Right renal cortex interstitium (tissue), 3 donors: ENCODE measurements around the gene ANKRD11. TPM values are rescaled to one million over a fixed set of nuclear protein-coding genes. Genes with fewer than 3 reads are reported as not detected.
"Not testable (repeated sequence)": the region's sequence is repeated elsewhere in the genome, so short reads cannot be mapped to it uniquely, and the experiment has no call there.

Experiments used
- DNase-seq, 3 donors: peaks; one replicate each; pipeline ENCODE4 v3.0.0-alpha.2; 2013; ENCODE audit warnings: low read depth in 3 of 3, low spot score in 2 of 3
- polyA plus RNA-seq, 3 donors: library from polyadenylated mRNA; unstranded; fragments of 120-200 nt; gene quantifications; one replicate each; pipeline ENCODE4 v1.2.1, GENCODE V29; 2013; ENCODE audit not compliant: insufficient read length in 3 of 3

ANKRD11 gene
- polyA plus RNA-seq, 3 donors, result 84.3 to 86.5 (median 86.3) TPM

DNA sequence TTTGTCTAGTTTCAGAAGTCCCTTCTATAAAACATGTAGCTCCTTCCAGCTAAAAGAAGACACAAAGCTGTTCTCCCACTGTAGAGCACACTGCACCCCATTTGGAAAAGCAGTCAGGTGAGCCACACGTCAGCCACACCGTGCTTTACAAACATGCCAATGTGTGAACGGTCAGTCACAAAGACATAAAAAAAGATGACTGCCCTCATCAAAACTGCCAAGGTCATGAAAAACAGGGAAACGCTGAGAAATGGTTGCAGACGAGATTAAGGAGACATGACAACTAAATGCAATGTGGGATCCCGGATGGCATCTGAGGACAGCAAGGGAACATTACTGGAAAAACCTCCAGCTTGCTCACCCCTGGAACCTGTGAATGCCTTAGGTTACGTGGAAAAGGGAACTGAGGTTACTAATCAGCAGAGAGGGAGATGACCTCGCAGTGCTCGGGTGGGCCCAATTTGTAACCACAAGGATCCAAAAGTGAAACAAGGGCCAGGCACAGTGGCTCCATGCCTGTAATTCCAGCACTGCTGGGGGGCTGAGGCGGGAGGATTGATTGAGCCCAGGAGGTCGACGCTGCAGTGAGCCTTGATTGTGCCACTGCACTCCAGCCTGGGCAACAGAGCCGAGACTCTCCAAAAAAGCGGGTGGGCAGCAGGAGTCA is 8.1 kb downstream of the ANKRD11 start:
- no peak for DNase-seq

DNA sequence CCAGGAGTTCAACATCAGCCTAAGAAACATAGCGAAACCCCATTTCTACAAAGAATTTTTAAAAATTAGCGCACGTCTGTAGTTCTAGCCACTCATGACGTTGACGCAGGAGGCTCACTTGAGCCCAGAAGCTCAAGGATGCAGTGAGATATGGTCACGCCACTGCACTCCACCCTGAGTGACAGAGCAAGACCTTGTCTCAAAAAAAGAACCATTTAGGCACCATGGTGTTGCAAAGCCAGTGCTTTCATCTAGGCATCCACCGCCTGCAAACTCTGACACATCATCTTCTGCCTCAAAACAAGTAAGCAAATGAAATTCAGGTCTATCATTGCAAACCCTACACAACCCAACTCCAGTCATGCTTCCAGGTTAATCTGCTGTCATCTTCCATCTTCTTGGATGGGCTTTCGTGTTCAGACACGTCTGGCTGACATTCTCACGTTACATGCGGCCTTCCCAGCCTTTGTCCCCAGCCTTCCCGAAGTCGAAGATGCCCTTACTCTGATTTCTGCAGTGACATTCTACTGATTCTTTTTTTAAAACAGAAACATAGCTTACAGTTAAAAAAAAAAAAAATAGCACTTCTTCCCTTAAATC is 8.9 kb downstream of the ANKRD11 start:
- DNase-seq, result no peak

- no peak for DNase-seq
Observed at GRCh38 chr16:89478576-89479221, 11.7 kb downstream of the ANKRD11 start.

DNA sequence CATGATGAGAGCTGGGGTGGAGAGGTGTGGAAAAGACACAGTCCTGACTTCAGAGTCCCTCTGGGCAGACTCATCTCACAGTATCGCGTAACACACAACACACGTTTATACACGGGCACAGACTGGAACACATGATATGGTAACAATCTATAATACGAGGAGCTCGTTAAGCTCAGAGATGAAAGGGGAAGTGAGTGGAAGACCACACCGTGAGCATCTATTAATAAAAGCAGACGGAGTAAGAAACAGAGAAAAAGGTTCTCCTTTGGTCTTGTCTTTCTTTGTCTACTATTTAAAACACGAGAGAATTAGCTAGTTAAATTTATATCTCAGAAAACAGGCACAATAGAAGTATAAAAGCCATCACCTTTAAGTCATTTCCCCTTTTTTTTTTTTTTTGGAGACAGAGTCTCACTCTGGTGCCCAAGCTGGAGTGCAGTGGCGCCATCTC is 13.5 kb downstream of the ANKRD11 start:
- DNase-seq, result no peak

GRCh38 chr16:89476379-89476778 is 14.0 kb downstream of the ANKRD11 start:
- DNase-seq, result no peak

GRCh38 chr16:89475144-89475543 is 15.2 kb downstream of the ANKRD11 start:
- no peak for DNase-seq

DNA sequence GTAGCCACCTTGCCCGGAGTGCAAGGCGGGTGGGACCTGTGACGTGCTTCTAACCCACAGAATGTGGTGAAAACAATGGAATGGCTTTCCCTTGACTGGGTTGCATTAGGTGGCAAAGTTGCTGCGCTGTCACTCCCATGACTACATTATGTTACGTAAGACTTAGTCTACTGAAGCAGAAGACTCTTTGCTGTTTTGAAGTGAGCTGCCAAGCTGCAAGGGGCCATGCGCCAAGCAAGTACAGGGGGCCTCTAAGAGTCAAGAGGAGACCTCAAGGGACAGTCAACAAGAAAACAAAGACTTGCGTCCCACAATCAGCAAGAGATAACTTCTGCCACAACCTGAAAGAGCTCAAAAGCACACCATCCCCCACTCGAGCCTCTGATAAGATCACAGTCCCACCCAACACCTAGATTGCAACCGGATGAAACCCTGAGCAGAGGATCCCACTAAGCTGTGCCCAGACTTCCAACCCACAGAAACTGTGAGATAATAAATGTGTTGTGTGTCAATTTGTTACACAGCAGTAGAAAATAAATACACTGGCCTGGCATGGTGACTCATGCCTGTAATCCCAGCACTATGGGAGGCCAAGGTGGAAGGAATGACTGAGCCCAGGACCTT is 16.5 kb downstream of the ANKRD11 start:
- no peak for DNase-seq

- DNase-seq, result no peak
Observed at GRCh38 chr16:89473136-89473712, 17.1 kb downstream of the ANKRD11 start.

DNA sequence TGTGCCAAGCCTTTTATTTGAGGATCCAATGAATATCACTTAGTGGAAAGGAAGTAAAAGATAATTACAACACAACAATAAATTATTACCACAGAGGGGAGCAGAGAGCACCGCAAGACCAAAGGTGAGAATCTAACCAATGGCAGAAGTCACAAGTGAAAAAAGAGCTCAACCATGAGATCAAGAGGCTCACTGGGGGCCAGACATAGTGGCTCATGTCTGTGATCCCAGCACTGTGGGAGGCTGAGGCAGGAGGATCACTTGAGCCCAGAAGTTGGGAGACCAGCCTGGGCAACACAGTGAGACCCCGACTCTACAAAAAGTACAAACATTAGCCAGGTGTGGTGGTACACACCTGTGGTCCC is 17.7 kb downstream of the ANKRD11 start:
- no peak for DNase-seq

GRCh38 chr16:89467382-89467781 is 23.0 kb downstream of the ANKRD11 start:
- DNase-seq, result no peak

DNA sequence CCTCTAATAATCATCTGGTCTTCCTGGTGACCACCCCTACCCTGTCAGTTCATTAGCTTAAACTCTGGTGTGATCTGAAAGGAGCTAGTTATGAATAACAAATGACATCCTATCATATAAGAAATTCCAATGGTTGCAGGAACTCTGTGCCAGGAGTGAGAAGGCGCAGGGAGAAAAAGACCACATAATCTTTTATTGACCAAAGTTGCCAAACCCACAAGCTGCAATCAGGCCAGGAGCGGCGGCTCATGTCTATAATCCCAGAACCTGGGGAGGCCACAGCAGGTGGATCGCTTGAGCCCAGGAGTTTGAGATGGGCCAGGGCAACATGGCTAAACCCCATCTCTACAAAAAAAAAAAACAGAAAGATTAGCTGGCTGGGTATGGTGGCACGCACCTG is 23.4 kb downstream of the ANKRD11 start:
- no peak for DNase-seq

GRCh38 chr16:89463312-89463711 is 27.0 kb downstream of the ANKRD11 start:
- DNase-seq, result not testable (repeated sequence)

GRCh38 chr16:89462639-89463038 is 27.7 kb downstream of the ANKRD11 start:
- DNase-seq, result not testable (repeated sequence)

DNA sequence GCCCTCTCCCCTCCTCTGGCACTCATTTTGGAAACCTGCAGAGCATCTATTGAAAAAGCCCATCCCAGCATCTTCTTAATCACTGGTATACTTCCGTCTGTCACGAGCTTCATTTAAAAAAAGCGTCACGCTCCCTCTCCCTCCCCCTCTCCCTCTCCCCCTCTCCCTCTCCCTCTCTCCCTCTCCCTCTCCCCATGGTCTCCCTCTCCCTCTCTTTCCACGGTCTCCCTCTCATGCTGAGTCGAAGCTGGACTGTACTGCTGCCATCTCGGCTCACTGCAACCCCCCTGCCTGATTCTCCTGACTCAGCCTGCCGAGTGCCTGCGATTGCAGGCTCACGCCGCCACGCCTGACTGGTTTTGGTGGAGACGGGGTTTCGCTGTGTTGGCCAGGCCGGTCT is 28.5 kb downstream of the ANKRD11 start:
- DNase-seq, result not testable (repeated sequence)

DNA sequence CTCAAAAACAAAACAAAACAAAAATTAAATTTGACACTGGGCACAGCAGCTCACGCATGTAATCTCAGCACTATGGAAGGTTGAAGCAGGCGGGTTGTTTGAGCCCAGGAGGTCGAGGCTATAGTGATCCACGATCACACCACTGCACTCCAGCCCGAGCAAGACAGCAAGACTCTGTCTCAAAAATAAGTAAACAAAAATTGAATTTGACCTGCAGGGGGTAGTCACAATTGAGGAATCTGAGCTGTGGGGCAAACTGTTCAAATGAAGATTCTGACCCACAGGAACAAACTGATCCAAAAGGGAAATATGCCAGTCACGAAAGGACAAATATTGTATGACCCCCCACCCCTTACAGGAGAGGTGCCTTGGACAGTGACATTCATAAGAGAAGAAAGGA is 29.8 kb downstream of the ANKRD11 start:
- no peak for DNase-seq

GRCh38 chr16:89458967-89459366 is 31.4 kb downstream of the ANKRD11 start:
- DNase-seq, result no peak

DNA sequence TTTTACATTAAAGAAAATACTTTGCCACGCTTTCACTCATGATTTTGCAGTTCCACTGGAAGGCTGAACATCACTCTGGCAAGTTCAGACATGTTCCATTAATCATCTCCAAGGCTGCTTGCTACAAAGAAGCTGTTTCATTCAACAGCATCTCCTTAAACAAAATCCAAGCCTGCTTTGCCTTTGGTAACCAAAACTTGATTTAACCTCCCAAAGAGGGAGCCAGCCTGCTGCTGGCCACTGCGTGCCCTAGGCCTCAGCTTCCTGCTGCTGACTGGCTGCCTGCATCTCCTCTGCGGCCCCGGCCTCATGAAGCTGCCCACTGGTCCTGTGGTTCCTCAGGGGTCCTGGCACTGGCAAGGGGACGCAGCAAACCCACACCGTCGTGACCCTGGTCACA is 31.8 kb downstream of the ANKRD11 start:
- DNase-seq, result no peak

GRCh38 chr16:89456419-89456959 is 33.9 kb downstream of the ANKRD11 start:
- DNase-seq, result no peak

DNA sequence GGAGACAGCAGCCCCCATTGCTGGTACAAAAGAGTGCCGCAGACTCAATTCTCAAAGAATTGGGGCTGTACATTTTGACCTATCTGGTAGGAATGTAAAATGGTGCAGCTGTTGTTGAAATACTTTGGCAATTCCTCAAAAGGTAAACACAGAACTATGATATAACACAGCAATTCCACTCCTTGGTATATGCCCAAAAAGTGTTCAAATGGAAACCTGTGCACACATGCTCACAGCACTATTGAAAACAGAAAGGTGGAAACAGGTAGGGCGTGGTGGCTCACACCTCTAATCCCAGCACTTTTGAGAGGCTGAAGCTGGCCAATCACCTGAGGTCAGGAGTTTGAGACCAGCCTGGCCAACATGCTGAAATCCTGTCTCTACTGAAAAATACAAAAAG is 34.7 kb downstream of the ANKRD11 start:
- no peak for DNase-seq

GRCh38 chr16:89455178-89455577 is 35.2 kb downstream of the ANKRD11 start:
- no peak for DNase-seq
